Measurements from ENCODE around the gene ANKLE1. TPM values are rescaled to one million over a fixed set of nuclear protein-coding genes. Genes with fewer than 3 reads are reported as not detected.

The ANKLE1 gene
- total RNA-seq, 1 experiment from 2014 or later = 1.6 TPM

GRCh38 chr19:17325881-17326594, 44.3 kb downstream of the ANKLE1 start:
- DNase-seq (ENCODE audit: low read depth) = no peak

- no peak for DNase-seq (ENCODE audit: low read depth)
Observed at GRCh38 chr19:17326595-17326966, 44.9 kb downstream of the ANKLE1 start.

DNA sequence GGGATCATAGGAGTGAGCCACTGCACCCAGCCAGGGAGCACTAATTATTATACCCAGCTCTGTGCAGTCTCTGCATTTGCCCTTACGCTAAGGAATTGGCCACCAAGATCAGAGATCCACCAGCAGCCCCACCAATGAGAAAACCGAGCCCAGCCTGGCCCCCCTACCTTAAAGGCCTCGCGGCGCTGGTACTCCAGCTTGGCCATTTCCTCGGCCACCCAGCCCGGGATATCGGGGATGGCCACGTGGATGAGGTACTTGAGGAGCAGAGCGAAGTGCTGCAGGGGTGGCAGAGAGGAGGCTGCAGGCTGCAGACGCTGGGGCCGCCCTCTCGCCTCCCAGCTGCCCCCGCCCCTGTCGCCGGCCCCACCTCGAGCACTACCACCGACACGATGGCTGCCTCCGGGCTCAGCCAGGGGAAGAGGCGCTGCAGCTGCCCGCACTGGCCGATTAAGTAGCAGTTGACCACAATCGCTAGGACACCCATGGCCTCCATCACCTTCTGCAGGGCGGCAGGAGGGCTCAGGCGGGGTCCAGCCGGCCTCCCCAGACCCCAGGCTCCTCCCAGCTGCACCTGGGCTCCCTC, 45.5 kb downstream of the ANKLE1 start:
- DNase-seq (ENCODE audit: low read depth) = no peak

DNA sequence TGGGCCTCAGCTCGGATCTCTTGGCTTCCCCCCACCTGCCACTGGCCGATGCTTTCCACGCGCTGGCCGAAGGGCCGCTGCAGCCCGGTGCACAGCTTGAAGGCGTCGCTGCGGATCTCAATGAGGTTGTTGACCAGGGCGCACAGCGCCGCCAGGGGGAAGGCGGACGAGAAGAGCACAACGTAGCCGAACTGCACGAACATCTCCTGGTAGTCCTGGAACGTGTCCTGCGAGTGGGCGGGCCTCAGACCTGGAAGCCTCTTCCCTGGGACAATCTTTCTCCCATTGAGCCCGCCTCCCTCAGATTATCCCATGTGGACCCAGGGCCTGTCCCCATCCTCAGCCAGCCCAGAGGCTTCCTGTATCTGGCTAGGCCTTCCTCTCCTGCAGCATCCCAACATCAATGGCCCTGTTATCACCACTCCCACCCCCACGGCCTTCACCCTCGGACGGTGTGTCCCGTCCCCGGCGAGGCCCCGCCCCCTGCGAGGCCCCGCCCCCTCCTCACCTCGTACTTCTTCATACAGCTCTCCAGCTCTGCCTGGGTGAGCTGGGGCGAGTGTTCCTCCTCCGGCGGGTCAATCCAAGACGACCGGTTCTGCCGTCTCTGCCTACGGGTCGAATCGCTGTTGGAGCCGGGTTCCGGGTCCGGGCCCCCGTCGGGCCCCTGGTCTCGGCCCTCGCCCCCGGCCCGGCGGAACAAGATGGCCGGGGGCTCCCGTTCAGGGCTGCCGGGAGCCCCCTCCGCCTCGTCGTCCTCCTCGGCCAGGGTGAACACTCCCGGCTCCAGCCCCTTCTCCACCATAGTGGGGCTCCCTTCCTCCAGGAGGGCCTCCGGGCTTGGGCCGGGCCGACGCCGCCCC, 46.2 kb downstream of the ANKLE1 start:
- DNase-seq (ENCODE audit: low read depth) = no peak

GRCh38 chr19:17328517-17329365, 47.0 kb downstream of the ANKLE1 start:
- no peak for DNase-seq (ENCODE audit: low read depth)

DNA sequence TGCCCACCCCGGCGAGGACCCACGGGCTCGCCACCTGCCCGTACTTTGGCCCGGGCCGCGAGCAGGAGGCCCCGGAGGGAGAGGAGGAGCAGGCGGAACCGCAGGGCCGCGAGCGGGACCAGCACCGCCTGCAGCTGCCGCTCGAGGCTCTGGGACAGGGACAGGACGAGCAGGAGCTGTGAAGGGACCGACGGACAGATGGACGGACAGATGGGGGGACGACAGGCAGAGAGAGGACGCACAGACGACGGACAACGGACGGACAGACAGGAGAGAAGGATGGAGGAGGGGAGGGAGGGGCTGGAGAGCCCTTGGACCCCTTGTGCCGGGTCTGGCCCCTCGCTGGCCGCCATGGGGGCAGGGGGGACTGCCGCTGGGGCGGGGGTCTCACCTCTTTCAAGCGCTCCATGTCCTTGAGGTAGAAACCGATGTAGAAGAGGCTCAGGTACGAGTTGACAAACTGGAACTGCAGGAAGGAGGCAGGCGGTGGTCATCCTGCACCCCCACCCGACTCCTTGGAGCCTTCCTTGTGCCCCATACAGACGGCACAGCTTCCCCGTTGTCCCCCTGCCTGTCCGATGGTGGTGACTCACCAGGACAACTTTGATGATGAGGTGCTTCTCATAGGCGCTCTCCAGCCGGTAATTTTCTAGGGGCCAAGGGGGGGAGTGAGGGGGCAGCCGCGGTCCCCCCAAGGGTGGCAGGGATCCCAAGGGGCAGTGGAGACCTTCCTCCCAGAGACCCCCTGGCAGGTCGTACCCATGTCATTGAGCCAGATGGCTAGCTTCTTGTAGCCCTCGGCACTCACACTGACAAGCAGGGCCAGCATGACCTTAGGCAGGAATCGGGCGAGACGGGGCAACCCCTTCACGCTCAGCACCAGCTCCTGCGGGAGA, 47.9 kb downstream of the ANKLE1 start:
- DNase-seq (ENCODE audit: low read depth) = no peak

DNA sequence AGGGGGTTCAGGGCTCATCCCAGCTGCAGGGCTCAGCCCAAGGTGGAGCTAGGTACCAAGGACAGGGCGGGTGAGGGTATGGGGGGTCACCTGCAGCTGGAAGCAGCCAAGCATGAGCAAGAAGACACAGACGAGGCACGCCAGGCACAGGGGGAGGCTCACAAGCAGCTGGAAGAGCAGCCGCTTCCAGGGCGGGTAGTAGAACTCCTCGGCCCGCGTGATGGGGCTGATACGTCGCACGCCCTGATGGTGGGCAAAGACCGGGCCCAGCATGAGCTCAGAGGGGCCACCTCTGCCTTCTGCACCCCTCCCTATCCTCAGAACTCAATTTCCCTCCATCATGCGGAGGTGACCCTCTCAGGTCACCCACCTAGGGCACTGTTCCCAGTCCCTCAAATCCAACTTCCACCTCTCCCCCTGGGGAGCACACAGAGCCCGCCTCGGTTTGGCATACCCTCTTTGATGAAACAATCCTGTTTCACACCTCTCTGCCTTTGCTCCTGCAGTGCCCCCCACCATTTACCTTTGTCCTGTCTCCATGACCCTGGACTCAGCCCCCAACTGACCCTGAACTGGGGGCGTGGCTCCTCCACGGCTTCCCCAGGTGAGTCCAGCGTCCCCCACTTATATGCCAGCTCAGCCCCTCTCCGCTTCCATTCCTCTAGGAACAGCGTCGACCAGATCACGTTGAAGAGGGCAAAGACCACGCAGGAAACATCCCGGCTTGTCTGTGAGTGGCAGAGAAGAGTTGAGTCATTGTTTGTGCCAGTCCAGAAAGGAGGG, 48.8 kb downstream of the ANKLE1 start:
- no peak for DNase-seq (ENCODE audit: low read depth)

DNA sequence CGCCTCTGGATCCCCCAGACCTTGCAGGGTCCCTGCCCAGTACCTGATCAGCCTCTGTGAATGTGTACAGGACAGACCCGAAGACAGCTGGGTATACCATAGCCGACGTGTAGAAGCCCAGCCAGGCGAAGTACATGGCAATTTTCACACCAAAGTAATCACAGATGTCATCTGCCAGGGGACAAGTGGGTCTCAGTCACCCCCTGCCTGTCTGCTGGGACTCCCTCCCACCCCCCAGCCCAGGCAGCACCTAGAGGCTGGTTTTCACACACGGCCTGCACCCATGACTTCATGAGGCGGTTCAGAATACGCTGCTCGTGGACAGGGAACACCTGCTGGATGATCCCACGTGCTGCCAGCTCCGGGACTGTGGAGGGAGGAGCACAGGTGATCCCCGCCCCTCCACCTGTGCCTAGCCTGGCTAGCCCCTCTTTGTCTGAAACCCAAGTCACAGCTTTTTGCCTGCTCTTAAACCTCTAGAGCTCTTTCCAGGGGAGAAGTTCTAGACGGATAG, 49.4 kb downstream of the ANKLE1 start:
- no peak for DNase-seq (ENCODE audit: low read depth)

- DNase-seq (ENCODE audit: low read depth) = no peak
Observed at GRCh38 chr19:17332360-17332676, 50.6 kb downstream of the ANKLE1 start.

- DNase-seq (ENCODE audit: low read depth) = peak; percentile 54
Observed at GRCh38 chr19:17332677-17333581, 51.2 kb downstream of the ANKLE1 start.

- DNase-seq (ENCODE audit: low read depth) = peak; percentile 92
Observed at GRCh38 chr19:17333611-17334413, 52.1 kb downstream of the ANKLE1 start.

- DNase-seq (ENCODE audit: low read depth) = peak; percentile 99
Observed at GRCh38 chr19:17334414-17335409, 53.0 kb downstream of the ANKLE1 start, which contains the start of gene ANO8. Gene ANO8, minus strand, starts transcription at chr19:17334855. Its CDS starts 185 bp downstream, at chr19:17334670.

DNA sequence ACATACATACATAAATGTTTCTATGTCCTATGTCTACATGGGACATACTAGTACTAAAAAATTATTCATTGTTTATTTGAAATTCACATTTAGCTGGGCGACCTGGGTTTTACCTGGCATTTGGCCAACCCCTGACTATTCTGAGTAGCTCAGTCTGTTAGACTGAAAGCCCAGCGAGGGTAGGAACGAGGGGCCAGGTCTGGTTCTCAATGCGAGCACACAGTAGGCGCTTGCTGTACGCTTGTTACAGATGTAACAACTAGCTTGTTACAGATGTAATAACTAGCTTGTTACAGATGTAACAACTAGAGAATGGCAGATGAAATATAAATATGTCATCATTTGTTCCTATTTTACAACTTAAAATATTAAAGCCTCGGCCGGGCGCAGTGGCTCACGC, 53.9 kb downstream of the ANKLE1 start:
- no peak for DNase-seq (ENCODE audit: low read depth)
